Panc1 (cell line): ENCODE data around the gene PLXNA2. TPM values are rescaled to one million over a fixed set of nuclear protein-coding genes. Genes with fewer than 3 reads are reported as not detected.

Source experiments
- ATAC-seq: fragments of 200-7000 bp; cut with Tn5 transposase; 2 replicates; pipeline ENCODE4 v1.9.1; 2020; ENCODE audit warnings: mild to moderate bottlenecking, moderate library complexity
- BruUV-seq: library from RNA; stranded (reverse); fragments of 400-500 nt; replicated peaks from 2 replicates; lab custom pipeline; 2021; lab: Mats Ljungman, UMichigan
- CTCF ChIA-PET: fragments of 300-600 bp; sonication (Branson Sonifier 250); formaldehyde crosslinking; loops from one replicate; lab custom pipeline; 2022; ENCODE audit warnings: antibody characterized with exemption; lab: Charles Lee
- POLR2A ChIA-PET: fragments of 300-600 bp; sonication (Branson Sonifier 250); formaldehyde crosslinking; loops from one replicate; lab custom pipeline; 2022; ENCODE audit warnings: antibody characterized with exemption; lab: Charles Lee
- DNase-seq: peaks from one replicate; pipeline ENCODE4 v3.0.0-alpha.2; 2010; ENCODE audit warnings: low read depth, low spot score
- H3K27ac ChIP-seq: 2 replicates; pipeline ENCODE4 v1.5.1; 2011; ENCODE audit warnings: mild to moderate bottlenecking, low read length, inconsistent platforms
- H3K27me3 ChIP-seq: fragments of 200-500 bp; sonication (Bioruptor generic); 2 replicates; pipeline ENCODE4 v1.6.0; 2014; ENCODE audit warnings: low read length, inconsistent platforms; ENCODE audit not compliant: control insufficient read depth, insufficient read depth
- H3K36me3 ChIP-seq: fragments of 200-500 bp; sonication (Bioruptor generic); 2 replicates; pipeline ENCODE4 v1.5.1; 2014; ENCODE audit warnings: inconsistent platforms, mild to moderate bottlenecking, low read length, moderate library complexity; ENCODE audit not compliant: control insufficient read depth, insufficient read depth
- H3K4me1 ChIP-seq: 2 replicates; pipeline ENCODE4 v1.5.1; 2011; ENCODE audit warnings: inconsistent platforms, mild to moderate bottlenecking, low read length, moderate library complexity; ENCODE audit not compliant: control insufficient read depth, insufficient read depth
- H3K4me3 ChIP-seq, 2 experiments: 2 replicates each; pipeline ENCODE4 v1.5.1; 2011 to 2012; ENCODE audit warnings: low read depth in 2 of 2, low read length in 2 of 2, mild to moderate bottlenecking in 2 of 2, inconsistent platforms in 1 of 2, moderate library complexity in 1 of 2
- H3K9me3 ChIP-seq: fragments of 200-500 bp; sonication (Bioruptor generic); 2 replicates; pipeline ENCODE4 v1.5.1; 2014; ENCODE audit warnings: low read depth, mild to moderate bottlenecking, inconsistent platforms, low read length, moderate library complexity; ENCODE audit not compliant: control insufficient read depth, insufficient read depth
- CTCF ChIP-seq: fragments of 450-650 bp; IDR thresholded peaks from 2 replicates; pipeline ENCODE4 v1.5.1; 2017; ENCODE audit warnings: mild to moderate bottlenecking
- POLR2AphosphoS5 ChIP-seq: IDR thresholded peaks from 2 replicates; pipeline ENCODE4 v1.6.1; 2012; ENCODE audit warnings: mild to moderate bottlenecking, low read depth, low read length, moderate library complexity
- REST ChIP-seq, 2 experiments: IDR thresholded peaks; 2 replicates each; pipeline ENCODE4 v1.6.1; 2011 to 2012; ENCODE audit warnings: low read depth in 2 of 2, control low read depth in 1 of 2, low read length in 1 of 2, mild to moderate bottlenecking in 1 of 2, moderate library complexity in 1 of 2; ENCODE audit not compliant: insufficient read depth in 1 of 2
- SIN3A ChIP-seq: IDR thresholded peaks from 2 replicates; pipeline ENCODE4 v1.6.1; 2012; ENCODE audit warnings: low read depth, mild to moderate bottlenecking, low read length, moderate library complexity, borderline replicate concordance; ENCODE audit not compliant: insufficient read depth
- TCF7L2 ChIP-seq: IDR thresholded peaks from 2 replicates; pipeline ENCODE4 v1.6.1; 2011; ENCODE audit warnings: mild to moderate bottlenecking, low read depth, low read length, inconsistent platforms
- in situ Hi-C: cut with HindIII; loops from 2 replicates; pipeline ENCODE4 v1.10.0; 2016; ENCODE audit warnings: low sequenced_read_pairs, low pct_unique_long_range_greater_than_20kb
- intact Hi-C: fragments of 100-400 bp; cut with micrococcal nuclease; formaldehyde crosslinking; loops from one replicate; pipeline ENCODE4 v1.10.0; 2022; ENCODE audit not compliant: unreplicated experiment
- total RNA-seq: library from RNA; stranded (reverse); gene quantifications from one replicate; pipeline ENCODE4 v1.2.1, GENCODE V29; 2021; ENCODE audit not compliant: unreplicated experiment

The PLXNA2 gene
- total RNA-seq, 1 experiment from 2014 or later: 0.98 TPM

GRCh38 chr1:208149213-208149612 is 95.0 kb downstream of the PLXNA2 start:
- TF ChIP-seq REST (IDR thresholded peaks at IDR 0.05; ENCODE audit: insufficient read depth in 1 of 2, low read depth in 2 of 2, low read length in 1 of 2): no peak
- TF ChIP-seq CTCF: no peak
- TF ChIP-seq POLR2AphosphoS5: no peak
- TF ChIP-seq SIN3A: no peak
- Histone ChIP-seq H3K36me3 (no peaks in the 10 kb centered on the region), H3K9me3 (no peaks in the 10 kb centered on the region), H3K4me3 (no peak overlapping the region), H3K27ac (no peak overlapping the region), H3K27me3 (no peaks in the 10 kb centered on the region), H3K4me1 (no peaks in the 10 kb centered on the region)
- ATAC-seq (no peak), DNase-seq (no peak)
- ChIA-PET CTCF (no interaction called here), POLR2A (no interaction called here)
- in situ Hi-C loops (no loop called here), intact Hi-C loops (no loop called here)
- BruUV-seq: no TSS peak

GRCh38 chr1:208148380-208148779 is 95.8 kb downstream of the PLXNA2 start:
- no peak overlapping the region for H3K4me3 ChIP-seq
- DNase-seq: no peak
- no peak for ATAC-seq
- no peak for TF ChIP-seq TCF7L2
- no peak for TF ChIP-seq CTCF
- TF ChIP-seq SIN3A: no peak
- no peak for TF ChIP-seq POLR2AphosphoS5
- TF ChIP-seq REST (IDR thresholded peaks at IDR 0.05; ENCODE audit: insufficient read depth in 1 of 2, low read depth in 2 of 2, low read length in 1 of 2): no peak
- BruUV-seq: no TSS peak
- ChIA-PET POLR2A (no interaction called here), CTCF (no interaction called here)
- H3K27me3 ChIP-seq: no peaks in the 10 kb centered on the region
- in situ Hi-C loops (no loop called here), intact Hi-C loops (no loop called here)
- H3K27ac ChIP-seq: no peak overlapping the region
- no peaks in the 10 kb centered on the region for H3K9me3 ChIP-seq
- no peaks in the 10 kb centered on the region for H3K4me1 ChIP-seq
- no peaks in the 10 kb centered on the region for H3K36me3 ChIP-seq
